ENCODE data around the gene ROBO1. TPM values are rescaled to one million over a fixed set of nuclear protein-coding genes. Genes with fewer than 3 reads are reported as not detected.
A peak's percentile ranks its signal among the peaks of the same experiment; 100 is the strongest.

The ROBO1 gene
- polyA plus RNA-seq, 1 experiment, result 33.9 TPM

GRCh38 chr3:79115458-79115857 lies 652.3 kb downstream of the ROBO1 start:
- ChIA-PET CTCF (no interaction called here), POLR2A (no interaction called here)
- Histone ChIP-seq H3K27me3 (ENCODE audit: control insufficient read depth, insufficient read depth, low read length) (no peaks in the 10 kb centered on the region), H3K4me3 (ENCODE audit: low read depth, low read length) (no peak overlapping the region), H3K36me3 (ENCODE audit: control insufficient read depth, insufficient read depth, low read length) (no peaks in the 10 kb centered on the region)
- no peak for DNase-seq (ENCODE audit: low read depth)
- no peak for TF ChIP-seq CTCF (IDR thresholded peaks at IDR 0.05; ENCODE audit: insufficient read depth, low read depth, low read length)

GRCh38 chr3:79113876-79114275 lies 653.9 kb downstream of the ROBO1 start:
- no peak for TF ChIP-seq CTCF (IDR thresholded peaks at IDR 0.05; ENCODE audit: insufficient read depth, low read depth, low read length)
- ChIA-PET CTCF (interaction anchor here (1.9 kb wide), 1 partner anchor 27 kb away, joined by 7 read pairs; no protein-coding TSS in a partner anchor), POLR2A (no interaction called here)
- no peak overlapping the region for H3K4me3 ChIP-seq (ENCODE audit: low read depth, low read length)
- DNase-seq (ENCODE audit: low read depth), result no peak
- no peaks in the 10 kb centered on the region for H3K36me3 ChIP-seq (ENCODE audit: control insufficient read depth, insufficient read depth, low read length)
- H3K27me3 ChIP-seq (ENCODE audit: control insufficient read depth, insufficient read depth, low read length), result no peaks in the 10 kb centered on the region

- Histone ChIP-seq H3K4me3 (ENCODE audit: low read depth, low read length) (no peak overlapping the region), H3K27me3 (ENCODE audit: control insufficient read depth, insufficient read depth, low read length) (no peaks in the 10 kb centered on the region), H3K36me3 (ENCODE audit: control insufficient read depth, insufficient read depth, low read length) (no peaks in the 10 kb centered on the region)
- ChIA-PET POLR2A (no interaction called here), CTCF (interaction anchor here (1.0 kb wide), 1 partner anchor 250 kb away, joined by 3 read pairs; no protein-coding TSS in a partner anchor)
- TF ChIP-seq CTCF (IDR thresholded peaks at IDR 0.05; ENCODE audit: insufficient read depth, low read depth, low read length), result no peak
- peak; percentile 66 for DNase-seq (ENCODE audit: low read depth)
Measured at GRCh38 chr3:79111375-79112052, 656.3 kb downstream of the ROBO1 start.

- Histone ChIP-seq H3K4me3 (ENCODE audit: low read depth, low read length) (no peak overlapping the region), H3K27me3 (ENCODE audit: control insufficient read depth, insufficient read depth, low read length) (no peaks in the 10 kb centered on the region), H3K36me3 (ENCODE audit: control insufficient read depth, insufficient read depth, low read length) (no peaks in the 10 kb centered on the region)
- no peak for TF ChIP-seq CTCF (IDR thresholded peaks at IDR 0.05; ENCODE audit: insufficient read depth, low read depth, low read length)
- CTCF ChIA-PET, result no interaction called here
- no peak for DNase-seq (ENCODE audit: low read depth)
- POLR2A ChIA-PET, result no interaction called here
Measured at GRCh38 chr3:79109754-79110153, 658.0 kb downstream of the ROBO1 start.

- no peak for TF ChIP-seq CTCF (IDR thresholded peaks at IDR 0.05; ENCODE audit: insufficient read depth, low read depth, low read length)
- no peaks in the 10 kb centered on the region for H3K36me3 ChIP-seq (ENCODE audit: control insufficient read depth, insufficient read depth, low read length)
- no peak overlapping the region for H3K4me3 ChIP-seq (ENCODE audit: low read depth, low read length)
- ChIA-PET POLR2A (no interaction called here), CTCF (interaction anchor here (1.6 kb wide), 1 partner anchor 17 kb away, joined by 5 read pairs; no protein-coding TSS in a partner anchor)
- no peak for DNase-seq (ENCODE audit: low read depth)
- no peaks in the 10 kb centered on the region for H3K27me3 ChIP-seq (ENCODE audit: control insufficient read depth, insufficient read depth, low read length)
Measured at GRCh38 chr3:79103307-79103706, 664.5 kb downstream of the ROBO1 start.

Measured in BJ (cell line).